GM19395 (cell line): ENCODE measurements around the gene GPR137.

ENCODE experiments used
- ATAC-seq: cut with Tn5 transposase; IDR thresholded peaks from one replicate; pipeline ENCODE4 v1.9.1; 2021; ENCODE audit warnings: mild to moderate bottlenecking, moderate library complexity; ENCODE audit not compliant: unreplicated experiment

GPR137 gene

DNA sequence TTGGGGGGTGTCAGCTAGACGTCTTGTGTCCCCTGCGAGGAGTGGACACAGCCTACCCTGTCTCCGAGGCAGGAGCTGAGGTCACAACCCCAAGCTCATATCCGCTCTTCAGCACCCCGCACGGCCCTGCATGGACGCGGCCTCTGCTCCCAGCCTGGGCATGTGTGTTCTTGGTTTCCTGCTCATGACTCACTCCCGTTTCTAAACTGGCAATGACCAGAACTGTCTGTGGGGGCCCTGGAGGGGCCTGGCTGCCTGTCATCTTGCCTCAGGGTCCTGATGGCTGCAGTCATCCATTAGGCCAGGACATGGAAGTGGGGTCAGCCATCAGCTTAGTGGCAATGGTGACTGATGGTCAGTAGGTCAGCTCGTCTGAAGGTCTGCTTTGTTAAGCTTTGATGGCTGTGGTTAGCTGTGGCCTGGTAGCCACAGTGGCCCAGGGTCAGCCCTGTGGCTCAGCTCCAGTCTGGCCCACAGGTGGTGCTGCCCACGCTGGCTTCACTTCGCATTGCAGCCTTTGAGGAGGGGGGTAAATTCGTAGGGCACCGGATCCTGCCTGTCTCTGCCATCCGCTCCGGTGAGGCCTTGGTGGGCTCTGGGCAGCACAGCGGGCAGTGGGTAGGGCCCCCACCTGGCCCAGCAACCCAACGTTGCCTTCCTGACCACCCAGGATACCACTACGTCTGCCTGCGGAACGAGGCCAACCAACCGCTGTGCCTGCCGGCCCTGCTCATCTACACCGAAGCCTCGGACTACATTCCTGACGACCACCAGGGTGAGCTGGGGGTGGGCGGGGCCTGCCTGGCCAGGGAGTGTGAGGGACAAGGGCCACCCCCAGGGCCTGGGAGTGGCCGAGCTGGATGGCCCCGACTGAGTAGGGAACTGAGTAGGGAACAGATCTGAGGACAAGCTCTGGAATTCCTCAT, 22.4 kb upstream of the GPR137 start:
- no peak for ATAC-seq

DNA sequence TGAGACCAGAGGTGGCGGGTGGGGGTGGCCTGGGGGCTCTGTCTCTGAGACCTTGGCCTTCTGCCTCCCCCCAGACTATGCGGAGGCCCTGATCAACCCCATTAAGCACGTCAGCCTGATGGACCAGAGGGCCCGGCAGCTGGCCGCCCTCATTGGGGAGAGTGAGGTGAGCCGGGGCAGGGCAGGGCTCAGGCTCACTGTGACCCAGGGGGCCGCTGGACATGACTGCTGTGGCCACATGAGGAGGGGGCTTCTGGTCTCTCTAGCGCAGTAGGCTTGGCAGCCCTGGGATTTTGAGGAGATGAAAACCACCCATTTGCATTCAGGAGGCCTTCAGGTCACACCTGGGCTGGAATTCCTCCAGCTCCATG, 21.7 kb upstream of the GPR137 start:
- ATAC-seq, result no peak

DNA sequence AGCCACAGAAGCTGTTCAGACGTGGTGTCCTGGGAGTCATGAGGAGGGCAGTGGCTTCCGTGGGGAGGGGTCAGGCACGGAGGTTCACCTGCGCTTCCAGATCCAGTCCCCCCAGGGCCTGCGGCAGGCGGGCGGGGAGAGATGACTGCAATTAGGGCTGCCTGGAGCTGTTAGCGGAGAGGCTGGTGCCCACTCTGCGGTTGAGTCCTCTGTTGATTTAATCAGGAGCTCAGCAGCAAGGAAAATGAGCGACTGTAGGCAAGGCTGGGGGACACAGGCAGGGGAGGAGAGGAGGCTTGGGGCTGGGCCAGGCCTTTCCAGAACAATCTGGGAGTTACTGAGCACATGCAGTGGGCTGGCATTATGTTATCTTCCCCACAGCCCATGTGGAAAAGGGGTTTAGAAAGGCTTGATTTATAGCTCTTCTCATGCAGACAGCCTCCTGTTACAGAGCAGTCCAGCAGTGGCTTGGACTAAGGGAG, 21.2 kb upstream of the GPR137 start:
- no peak for ATAC-seq

DNA sequence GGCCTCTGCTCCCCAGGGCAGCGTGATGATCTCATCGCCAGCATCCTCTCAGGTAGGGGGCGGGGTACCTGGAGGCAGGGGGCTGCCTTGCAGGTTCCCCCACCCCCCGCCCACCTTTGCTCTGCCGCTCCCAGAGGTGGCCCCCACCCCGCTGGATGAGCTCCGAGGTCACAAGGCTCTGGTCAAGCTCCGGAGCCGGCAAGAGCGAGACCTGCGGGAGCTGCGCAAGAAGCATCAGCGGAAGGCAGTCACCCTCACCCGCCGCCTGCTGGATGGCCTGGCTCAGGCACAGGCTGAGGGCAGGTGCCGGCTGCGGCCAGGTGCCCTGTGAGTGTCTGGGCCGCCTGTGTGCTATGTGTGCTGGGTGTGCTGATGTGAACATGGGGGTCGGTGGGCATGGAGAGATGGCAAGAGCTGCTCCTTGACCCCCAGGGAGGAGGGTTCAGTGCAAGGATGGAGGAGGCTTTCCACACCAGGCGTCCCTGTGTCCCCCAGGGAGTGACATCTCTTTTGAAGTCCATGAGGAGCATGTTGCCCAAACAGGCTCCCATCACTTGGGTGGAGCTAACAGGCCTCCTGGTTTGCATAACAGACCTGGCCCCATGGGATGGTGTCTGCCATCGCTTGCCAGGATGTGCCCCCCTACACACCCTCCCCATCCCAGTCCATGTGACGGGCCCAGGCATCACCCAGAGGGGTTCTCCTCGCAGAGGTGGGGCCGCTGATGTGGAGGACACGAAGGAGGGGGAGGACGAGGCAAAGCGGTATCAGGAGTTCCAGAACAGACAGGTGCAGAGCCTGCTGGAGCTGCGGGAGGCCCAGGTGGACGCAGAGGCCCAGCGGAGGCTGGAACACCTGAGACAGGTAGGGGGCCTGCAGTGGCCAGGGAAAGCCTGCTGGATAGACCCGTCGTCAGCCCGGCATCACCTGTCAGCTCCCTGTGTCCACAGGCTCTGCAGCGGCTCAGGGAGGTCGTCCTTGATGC, 20.2 kb upstream of the GPR137 start:
- ATAC-seq, result no peak

DNA sequence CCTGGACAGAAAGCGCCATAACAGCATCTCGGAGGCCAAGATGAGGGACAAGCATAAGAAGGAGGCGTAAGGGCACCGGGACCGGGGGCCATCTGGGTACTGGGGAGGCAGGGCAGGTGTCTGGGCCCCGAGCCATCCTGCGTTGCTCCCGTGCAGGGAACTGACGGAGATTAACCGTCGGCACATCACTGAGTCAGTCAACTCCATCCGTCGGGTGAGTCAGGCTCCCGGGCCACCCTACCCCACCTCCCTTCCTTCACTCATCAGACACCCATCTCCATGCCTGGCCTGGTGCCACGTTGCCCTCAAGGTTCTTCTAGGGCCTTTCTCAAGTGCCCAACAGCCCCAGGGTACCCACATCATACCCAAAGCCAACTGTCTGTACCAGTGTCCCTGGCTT, 19.3 kb upstream of the GPR137 start:
- no peak for ATAC-seq

DNA sequence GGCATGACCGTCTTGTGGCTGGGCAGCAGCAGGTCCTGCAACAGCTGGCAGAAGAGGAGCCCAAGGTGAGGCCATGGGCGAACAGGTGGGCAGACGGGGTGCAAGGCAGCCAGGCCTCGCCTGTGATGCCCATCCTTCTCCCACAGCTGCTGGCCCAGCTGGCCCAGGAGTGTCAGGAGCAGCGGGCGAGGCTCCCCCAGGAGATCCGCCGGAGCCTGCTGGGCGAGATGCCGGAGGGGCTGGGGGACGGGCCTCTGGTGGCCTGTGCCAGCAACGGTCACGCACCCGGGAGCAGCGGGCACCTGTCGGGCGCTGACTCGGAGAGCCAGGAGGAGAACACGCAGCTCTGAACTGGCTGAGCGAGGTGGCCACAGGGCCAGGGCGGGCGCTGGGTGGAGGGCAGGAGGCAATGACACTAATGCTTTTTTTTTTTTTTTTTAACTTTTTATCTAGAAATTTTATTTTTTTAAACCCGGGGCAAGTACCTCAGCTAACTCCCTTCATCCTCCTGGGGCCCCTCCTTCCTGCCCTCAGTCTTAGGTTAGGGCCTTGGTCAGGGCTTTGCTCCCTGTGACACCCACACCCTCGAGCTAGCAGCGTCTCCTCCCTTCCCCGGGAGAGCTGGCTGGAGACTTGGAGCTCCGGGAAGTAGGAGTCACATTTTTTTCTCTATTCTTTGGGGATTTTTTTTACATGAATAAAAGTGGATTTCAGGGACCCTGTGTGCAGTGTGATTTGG, 18.3 kb upstream of the GPR137 start:
- no peak for ATAC-seq

DNA sequence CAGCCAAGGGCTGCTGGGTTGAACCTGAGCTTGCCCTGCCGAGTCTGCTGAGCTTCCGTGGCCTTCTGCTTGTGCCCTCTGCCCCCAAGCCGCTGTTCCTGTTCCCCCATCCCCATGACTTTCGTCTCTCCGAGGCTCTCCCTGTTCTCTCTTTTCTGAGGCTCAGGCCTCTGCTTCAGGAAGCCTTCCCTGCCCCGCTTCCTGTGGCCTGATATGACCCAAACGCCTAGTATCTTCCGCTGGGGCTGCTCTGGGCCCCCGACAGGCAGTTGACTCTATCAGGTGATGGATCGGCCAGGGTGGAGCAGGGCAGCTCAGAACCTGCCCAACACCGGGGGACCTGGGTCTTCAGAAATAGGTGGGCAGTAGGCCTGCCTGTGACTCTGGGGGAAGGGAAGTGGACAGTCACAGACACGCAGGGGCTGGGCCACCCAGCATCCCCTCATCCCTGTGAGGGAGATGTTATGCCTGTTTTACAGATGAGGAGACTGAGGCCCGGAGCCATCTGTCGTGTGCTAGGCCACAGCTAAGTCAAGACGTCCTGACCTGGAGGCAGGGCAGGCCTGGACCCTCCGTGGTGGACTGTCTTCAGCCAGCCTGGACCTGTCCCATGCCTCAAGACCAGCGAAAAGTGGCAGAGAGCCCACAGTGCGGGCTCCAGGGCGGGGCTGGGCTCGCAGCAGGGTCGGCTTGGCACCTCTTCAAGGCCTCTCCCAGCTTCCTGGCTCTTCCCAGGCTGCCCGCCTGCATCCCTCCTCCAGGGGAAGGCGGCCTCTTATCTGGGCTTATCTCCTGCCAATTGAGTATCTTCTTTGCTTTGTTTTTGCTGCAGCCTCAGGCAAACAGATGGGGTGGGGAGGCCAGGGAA, 17.4 kb upstream of the GPR137 start:
- no peak for ATAC-seq

DNA sequence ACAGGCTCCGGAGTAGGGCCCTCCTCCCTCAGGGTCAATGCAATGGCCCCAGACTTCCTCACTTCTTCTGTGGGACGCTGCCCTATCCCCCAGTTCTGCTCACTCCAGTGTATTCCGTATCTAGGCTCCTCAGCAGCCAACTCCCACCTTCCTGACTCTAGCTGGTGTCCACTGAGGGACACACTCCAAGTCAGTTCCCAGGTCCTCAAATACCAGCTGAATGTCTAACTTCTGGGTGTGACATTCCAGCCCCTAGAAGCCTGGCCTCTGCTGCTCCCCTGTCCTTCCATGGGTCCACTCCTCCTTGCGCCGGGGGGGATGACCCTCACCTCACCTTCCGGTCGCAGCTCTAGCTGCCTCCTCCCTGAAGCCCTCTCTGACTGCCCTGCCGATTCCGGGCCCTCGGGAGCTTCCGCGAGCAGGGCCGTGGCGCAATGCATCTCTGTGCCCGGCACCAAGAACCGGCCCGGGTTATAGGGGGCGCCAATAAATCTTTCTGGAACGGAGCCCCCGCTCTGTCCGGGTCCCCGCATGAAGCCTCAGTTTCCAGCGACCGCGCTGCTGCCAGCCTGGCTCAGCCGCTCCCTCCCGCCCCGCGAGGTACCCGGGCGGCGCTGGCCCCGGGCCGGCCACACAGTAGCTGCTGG, 16.6 kb upstream of the GPR137 start:
- ATAC-seq, result peak; percentile 9

DNA sequence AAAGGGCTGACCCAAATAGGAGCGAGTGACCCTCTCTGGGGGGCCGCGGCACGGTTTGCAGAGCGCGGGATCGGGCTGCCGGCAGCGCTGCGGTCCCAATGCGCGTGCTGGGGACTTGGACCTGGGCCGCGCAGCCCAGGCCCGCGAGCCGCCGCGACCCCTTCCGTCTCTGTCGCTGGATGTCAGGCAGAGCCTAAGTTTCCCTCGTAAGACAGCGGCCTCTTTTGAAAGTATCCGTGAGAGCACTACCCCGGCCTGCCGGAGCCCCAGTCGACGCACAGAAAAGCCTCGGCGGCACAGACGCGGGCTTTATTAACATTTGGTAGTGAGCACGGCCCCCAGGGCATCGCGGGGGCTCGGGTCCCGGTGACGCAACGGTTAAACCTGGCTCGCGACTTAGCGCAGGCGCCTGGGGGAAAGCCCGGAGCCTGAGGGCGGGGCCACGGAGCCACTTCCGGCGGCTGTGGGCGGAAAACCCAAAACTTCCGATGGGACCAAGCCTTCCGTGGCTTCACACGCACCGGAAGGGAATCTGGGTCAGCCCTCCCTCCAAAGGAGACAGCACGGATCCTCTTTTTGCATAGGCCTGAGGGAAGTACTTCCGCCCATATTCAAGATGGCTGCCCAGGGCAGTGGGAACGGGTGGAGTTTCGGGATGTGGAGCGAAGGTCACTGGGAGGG, 16.0 kb upstream of the GPR137 start:
- peak; percentile 72 for ATAC-seq

DNA sequence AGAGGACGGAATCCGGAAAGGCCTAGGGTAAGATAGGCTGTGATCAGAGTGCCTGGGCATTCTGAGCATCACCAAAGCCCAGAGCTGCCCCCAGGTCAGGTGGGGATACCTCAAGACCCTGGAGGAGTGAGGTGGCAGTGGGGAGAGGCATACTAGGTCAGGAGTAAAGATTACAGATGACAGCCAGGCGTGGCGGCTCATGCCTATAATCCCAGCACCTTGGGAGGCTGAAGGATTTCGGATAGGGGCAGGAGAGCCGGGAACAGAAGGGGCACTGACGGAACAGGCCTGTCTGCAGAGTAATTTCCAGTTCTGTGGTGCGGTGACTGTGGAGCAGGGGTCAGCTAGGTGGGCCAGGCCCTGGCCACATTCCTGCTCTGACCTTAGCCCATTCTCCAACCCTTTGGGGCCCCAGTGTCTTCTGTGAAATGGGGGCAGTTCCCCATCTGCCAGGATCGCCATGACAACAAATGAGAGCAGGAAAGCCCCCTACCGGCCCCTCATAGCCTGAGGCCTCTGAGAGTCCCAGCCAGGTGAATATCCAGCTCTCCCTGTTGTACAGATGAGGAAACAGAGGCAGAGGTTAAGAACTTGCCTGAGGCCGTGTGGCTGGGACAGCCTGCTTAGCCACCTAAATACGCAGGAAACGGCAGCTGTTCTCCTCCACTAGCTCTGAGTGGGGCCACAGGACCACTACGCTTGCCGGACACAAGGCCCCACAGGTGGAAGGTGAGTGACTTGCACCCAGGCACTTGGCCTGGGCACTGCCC, 10.4 kb upstream of the GPR137 start:
- ATAC-seq, result no peak

DNA sequence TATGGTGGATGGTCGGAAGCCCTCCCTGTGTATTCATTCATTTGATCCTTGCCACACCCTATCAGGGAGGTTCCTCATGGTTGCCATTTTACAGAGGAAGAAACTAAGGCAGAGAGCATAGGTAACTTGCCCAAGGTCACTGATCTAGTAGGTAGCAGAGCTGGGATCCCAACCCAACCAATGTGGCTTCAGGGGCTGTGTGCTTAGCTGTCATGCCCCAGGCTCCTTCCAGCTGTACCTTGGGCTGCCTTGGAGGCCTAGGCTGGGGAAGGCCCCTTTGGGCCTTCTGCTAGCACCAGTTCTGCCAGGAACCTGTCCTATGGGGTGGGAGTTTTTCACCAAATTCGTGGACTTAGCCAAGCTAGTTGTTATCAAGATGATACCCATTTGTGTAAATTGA, 9.8 kb upstream of the GPR137 start:
- ATAC-seq, result no peak

DNA sequence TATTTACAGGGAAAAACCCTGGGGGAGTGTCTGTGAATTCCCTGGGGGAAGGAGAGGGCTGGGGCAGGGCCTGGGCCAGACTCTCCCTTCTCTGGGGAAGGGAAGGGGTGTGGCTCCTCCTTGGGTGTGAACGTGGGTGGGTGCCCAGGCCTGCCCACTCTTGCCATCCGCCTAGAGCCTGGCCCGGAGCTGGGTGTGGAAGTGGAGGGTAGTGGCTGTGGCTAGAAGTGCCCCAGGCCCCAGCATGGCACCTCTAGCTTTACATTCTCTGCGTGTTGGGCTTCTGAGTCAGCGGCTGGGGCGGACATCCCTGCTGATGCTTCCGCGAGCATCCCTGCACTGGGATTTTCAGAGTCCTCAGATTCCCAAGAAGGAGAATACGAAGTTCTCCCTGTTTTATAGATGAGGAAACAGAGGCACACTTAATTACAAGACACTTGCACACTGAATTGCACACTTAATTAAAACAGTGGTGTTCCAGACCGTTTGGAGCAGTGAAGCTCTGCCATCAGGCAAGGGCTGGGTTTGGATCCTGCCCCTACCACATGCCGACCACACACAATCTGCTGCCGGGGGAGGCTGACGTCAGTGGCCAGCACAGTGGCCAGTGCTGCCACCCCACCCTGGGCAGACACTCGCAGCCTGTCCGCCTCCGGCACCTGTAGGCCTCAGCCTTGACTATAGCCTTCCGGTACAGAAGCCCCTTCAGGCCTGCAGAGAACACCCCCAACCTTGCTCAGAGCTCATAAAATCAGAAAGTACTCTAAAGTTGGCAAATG, 8.8 kb upstream of the GPR137 start:
- ATAC-seq, result no peak

DNA sequence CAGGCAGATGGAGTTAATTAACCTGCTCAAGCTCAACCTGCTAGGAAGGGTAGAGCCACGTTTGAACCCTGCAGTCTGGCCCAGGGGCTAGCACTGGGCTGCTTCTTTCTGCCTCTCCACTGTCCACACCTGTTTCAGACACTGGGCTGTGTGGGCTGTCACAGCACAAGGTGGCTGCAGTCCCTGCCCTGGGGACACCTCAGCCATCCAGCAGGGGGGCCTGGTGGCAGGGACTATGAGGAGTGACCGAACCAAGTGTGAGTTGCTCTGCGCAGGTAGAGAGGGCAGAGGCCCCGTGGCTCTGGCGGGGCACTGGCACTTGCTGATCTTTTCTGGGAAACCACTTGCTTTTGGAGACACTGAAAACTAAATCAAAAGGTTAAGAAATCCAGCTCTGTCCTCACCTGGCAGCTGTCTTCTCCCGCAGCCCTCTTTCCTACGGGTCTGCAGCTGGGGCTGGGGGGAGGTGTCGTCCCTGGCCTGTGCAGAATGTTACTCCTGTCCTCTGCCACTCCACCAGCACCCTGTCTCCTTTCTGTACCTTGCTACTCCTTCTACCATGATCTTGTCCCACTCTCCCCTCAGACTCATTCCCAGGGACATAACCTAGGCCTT, 7.0 kb upstream of the GPR137 start:
- no peak for ATAC-seq

DNA sequence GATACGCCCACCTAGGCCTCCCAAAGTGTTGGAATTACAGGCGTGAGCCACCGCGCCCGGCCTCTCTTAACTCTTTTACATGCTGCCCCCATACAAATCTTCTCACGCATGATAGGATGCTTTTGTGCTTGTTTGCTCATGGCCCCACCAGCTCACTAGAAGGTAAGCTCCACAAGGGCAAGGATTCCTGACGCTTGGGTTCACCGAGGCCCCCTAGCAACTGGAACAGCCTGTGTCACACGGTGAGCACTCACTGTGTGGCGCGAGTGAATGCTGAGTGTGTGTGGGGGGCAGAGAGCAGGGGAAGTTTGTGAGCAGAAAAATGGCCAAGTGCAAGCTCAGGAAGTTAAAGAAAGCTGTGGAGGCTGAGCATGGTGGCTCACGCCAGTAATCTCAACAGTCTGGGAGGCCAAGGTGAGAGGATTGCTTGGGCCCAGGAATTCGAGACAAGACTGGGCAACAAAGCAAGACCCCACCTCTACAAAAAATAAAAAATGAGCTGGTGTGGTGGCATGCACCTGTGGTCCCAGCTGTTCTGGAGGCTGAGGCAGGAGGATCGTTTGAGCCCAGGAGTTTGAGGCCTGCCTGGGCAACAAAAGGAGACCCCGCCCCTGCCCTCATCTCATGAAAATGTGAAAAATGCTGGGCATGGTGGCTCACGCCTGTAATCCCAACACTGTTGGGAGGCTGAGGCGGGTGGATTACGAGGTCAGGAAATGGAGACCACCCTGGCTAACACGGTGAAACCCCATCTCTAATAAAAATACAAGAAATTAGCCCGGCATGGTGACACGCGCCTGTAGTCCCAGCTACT, 3.5 kb upstream of the GPR137 start:
- ATAC-seq, result no peak

DNA sequence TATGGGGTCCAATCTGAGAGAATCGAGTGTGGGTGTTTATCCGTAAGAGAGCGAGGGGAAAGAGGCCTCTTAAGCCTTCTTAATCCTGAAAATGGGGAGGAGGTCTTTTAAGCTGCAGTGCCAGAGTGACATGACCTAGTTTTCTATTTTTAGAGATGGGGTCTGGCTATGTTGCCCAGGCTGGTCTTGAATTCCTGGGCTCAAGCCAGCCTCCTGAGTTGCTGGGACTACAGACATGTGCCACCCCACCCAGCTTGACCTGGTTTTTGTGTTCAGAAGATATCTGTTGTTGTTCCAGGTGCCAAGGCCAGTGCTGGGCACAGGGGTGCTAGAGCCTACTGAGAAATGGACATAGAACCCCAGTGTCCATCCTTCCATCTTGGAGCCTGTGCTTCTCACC, 2.6 kb upstream of the GPR137 start:
- no peak for ATAC-seq
